ENCODE data around the gene RTEL1. TPM values are rescaled to one million over a fixed set of nuclear protein-coding genes. Genes with fewer than 3 reads are reported as not detected.

The RTEL1 gene
- total RNA-seq, 1 donor from 2014 or later: 31.7 TPM

DNA sequence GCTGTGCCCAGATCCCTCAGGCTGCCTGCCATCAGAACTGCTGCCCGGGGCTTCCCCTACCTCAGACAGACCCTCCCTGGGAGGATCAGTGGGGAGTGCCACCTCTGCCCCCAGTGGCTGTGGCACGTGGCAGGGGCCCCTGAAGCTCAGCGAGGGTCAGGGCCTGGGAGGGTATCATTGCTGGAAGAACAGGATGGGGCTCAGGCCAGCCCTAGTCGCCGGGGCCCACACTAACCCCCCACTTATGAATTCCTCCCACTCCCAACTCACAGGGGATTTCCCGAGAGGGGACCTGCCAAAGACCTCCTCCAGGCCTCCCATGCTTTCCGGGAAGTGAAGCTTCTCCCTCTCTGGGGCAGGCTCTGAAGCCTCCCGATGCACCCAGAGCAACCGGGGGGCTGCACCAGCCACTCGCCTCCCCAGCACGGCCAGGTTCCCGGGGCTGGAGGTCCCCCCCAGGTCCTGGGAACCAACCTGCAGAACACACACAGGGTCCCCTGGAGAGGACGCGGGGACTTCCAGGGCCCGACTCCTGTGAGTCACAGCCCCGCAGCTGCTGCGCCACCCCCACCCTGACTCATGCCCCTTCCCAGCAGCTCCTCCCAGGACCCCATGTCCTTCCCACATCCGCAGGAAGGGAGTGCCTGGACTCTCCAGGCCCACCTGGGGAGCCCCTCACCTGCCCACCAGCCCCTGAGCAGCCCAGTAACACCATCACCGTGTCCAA is 40.8 kb downstream of the RTEL1 start:
- DNase-seq (ENCODE audit: low spot score): peak; percentile 91

DNA sequence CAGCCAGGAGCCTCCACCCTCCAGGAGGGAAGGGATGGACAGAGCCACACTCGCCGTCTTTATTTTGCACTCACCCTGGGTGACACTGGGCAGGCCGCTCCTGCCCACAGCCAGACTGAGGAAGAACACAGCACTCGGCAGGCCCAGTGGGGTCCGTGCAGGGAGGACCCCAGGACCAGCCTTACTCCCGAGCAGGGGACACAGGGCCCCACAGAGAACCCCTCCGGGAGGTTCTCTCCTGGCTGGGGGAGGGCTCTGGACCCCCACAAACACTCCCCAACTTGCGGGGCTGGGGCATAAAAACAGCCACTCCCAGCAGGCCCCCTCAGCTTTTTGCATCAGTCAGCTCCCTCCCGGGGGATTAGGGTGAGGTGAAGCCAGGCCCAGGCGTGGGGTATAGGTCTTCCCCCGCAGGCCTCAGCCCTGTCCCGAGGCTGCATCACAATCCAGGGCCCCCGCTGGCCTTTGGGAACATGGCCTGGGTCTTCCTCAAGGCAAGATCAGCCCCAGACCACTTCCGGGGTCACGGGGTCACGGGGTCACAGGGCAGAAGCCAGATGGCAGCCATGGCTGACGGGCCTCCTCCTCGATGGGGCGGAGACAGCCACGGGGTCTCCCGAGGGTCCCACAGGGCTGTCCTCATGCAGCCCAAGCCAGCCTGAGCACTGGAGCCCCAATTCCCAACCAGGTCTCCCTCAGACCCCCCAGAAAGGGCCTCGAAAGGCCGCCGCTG is 41.5 kb downstream of the RTEL1 start:
- peak; percentile 89 for DNase-seq (ENCODE audit: low spot score)

DNA sequence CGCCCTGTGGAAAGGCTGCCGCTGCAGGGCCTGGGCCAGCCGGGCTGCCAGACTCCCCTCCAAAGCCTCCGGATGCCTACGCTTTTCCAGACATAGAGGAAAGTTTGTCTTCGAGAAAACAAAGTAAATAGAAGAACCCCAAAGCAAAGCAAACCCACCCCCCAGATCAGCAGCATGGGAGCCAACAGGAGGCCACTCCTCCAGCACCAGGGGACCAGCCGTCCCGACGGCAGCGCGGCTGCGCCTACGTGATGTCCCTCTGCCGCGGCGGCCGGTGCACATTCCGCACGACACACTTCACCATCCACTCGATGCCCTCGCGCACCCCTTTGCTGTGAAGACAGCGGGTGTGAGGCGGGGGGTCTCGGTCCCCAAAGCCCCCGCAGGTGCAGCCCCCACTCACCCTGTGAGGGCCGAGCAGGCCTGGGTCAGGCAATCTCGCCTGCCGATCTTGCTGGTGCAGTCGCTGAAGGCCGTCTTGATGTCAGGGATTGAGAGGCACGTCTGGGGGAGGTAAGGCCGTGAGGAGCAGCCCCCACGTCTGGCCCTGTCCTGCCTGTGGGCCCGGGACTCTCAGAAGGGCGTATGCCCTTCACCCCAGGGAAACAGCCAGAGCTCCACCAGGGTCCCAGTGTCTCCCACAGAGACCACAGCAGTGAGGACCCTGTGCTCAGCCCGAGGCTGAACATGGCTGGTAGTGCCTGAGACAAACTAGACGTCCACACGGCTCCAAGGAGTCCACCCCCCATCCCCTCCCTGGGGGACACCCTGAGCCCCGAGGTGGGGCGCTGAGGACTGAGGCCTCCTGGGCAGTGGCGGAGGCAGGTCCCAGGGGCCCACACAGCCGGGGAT is 42.3 kb downstream of the RTEL1 start:
- DNase-seq (ENCODE audit: low spot score): no peak

DNA sequence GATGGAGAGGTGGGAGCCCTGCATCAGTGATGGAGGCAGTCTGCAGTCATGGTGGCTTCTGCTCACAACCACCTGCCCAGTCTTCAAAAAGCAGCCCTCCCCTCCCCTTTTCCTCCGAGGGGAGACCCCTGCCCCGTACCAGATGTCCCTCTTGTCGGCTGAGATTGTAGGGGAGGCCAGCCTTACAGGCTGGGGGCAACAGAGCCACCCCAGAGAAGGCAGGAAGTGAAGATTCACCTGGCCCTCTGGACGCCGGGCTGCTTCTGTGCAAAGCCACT is 42.9 kb downstream of the RTEL1 start:
- no peak for DNase-seq (ENCODE audit: low spot score)

DNA sequence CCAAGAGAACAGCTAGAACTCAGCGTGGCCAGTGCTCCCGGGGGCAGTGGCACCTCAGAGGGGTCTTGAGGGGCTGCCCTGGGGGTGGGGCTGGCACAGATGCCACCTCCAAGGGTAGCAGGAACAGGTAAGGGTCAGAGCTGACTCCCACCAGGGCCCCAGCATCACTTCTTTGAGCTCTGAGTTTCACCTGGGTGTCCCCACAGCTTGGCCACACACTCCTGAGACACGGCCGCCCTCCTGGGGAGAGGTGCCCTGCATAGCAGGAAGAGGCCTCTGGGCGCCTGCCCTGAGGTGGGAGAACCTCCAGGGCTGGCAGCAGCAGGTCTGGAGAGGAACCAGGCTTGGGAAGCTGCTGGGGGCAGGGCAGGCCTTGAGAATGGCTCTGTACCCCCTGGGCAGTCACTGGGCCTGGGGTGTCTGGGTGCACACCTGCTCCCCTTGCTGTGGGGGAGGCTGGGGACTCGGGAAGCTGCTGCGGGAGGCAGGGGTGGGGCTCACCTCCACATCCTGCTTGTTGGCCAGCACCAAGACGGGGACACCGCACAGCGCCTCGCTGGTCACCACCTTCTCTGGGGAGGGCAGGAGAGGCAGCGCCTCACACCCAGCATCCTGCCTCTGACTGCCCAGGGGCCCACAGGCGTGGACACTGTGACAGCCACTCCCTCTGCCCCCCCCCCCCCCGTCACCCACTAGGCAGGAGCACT is 43.4 kb downstream of the RTEL1 start:
- no peak for DNase-seq (ENCODE audit: low spot score)

DNA sequence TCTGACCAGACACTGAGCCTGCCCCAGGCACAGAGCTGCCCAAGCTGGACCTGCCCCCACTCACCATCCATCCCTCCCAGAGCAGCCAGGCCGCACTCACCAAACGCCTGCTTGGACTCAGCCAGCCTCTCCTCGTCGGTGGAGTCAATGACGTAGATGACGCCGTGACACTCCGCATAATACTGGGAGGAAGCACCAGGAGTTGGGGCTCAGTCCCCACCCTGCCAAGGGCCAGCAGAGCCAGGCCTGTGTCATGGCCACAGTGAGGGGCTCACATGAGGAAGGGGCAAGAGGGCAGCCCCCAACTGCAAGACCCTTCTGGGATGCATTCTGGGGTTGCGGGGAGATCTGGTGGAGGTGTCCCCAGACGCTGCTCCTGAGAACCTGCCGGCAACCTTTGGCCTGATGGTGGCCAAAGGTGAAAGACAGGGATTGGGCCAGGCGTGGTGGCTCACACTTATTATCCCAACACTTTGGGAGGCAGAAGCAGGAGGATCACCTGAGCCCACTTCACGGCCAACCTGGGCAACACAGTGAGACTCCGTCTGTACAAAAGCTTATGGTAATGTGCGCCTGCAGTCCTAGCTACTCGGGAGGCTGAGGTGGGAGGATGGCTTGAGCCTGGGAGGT is 44.0 kb downstream of the RTEL1 start:
- no peak for DNase-seq (ENCODE audit: low spot score)

DNA sequence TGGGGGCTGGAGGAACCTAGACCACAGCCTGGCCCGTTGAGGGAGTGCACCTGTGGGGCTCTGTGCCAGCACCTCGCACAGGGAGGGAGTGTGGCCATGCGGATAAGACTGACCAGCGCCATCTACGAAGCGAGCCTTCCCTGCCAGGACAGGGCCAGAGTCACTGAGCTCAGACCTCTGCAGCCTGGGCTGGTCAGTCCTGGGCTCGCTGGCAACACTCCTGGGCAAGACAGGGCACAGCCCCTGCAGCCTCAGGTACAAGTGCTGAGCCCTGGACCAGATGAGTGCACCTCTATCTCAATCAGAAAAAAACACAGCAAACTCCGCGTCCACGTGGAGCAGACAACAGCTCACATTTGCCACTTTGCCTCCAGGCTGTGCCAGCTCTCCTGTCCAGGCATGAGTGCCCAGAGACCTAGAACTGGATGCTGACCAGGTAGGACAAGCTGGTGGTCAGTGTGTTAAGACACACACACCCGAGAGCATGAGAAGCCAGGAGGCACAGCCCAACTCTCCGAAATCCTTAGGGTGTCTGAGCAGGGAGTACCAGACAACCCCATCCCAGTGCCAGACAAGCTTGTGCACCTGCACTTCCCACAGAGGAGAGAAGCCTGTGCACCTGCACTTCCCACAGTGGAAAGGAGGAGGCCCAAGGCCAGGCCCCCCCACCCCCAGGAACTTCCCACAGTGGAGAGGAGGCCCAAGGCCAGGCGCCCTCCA is 44.8 kb downstream of the RTEL1 start:
- DNase-seq (ENCODE audit: low spot score): no peak

DNA sequence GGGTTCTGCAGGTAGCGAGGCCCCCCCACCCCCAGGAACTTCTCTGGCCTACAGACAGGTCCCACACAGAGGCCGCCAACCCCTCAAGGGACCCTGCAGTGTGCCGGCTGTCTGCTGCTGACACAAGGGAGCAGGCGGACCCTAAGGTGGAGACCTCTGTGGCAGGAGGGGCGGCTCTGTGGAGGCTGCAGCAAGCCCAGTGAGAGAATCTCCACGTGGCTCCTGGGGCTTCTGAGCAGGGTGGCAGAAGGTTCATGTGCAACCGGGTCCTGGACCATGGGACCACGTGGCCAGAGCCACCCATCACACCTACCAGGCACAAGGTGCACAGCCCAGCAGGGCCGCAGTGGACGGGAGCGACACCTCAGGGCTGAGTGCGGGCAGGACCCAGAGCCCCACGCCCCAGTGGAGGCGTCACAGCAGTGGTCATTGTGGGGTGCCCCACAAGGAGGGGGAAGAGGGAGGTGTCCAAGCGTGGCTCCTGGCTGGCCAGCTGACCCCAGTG is 45.4 kb downstream of the RTEL1 start:
- no peak for DNase-seq (ENCODE audit: low spot score)

DNA sequence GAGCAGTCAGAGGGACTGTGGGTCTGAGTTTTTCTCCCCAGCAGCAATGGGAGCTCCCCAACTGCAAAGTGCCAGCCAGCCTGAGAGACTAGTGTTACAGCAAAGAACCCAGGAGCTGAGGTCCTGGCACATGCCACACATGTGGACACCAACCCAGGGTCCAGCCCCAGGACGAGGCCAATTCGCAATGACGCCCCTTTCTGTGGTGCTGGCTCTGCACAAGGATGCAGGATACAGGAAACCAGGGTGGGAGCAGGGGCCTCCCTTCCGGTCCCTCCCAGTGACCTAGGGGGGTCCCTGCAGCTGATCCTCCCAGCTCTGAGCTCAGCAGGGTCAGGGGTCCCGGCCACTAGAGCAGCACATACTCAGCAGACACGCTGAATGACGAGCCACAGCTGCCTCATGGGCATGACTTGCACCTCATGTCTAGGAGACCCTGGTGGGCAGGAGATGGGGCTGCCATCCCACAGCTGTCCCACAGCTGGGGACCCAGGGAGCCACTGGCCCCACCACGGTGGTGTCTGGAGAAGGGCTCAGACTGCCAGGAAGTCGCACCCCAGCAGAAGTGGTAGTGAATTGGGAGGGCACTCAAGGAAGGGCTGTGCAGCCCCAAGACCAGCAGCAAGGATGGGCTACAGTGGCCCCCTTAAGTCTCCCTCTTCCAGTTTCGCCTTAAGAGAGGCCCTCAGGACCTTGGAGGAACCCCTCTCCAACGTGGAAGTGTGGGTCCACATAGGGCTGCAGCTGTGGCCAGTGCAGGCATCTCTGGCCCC is 46.0 kb downstream of the RTEL1 start:
- no peak for DNase-seq (ENCODE audit: low spot score)

DNA sequence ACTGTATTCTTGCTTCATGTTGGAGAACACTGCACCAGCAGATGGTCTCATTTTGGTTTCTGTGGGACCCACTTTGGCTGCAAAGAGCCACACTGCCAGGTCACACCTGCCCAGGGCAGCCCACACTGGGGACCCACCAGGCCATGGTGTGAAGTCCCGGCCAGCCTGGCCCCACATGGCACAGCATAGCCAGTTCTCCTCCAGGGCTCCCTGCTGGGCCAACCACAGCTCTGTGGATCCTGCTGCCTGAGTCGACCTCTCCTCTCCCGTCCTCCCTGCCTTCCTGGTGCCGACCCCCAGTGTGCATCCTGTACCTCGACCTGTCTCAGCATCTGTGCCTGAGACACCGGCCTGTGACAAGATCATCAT is 46.6 kb downstream of the RTEL1 start:
- peak; percentile 89 for DNase-seq (ENCODE audit: low spot score)

DNA sequence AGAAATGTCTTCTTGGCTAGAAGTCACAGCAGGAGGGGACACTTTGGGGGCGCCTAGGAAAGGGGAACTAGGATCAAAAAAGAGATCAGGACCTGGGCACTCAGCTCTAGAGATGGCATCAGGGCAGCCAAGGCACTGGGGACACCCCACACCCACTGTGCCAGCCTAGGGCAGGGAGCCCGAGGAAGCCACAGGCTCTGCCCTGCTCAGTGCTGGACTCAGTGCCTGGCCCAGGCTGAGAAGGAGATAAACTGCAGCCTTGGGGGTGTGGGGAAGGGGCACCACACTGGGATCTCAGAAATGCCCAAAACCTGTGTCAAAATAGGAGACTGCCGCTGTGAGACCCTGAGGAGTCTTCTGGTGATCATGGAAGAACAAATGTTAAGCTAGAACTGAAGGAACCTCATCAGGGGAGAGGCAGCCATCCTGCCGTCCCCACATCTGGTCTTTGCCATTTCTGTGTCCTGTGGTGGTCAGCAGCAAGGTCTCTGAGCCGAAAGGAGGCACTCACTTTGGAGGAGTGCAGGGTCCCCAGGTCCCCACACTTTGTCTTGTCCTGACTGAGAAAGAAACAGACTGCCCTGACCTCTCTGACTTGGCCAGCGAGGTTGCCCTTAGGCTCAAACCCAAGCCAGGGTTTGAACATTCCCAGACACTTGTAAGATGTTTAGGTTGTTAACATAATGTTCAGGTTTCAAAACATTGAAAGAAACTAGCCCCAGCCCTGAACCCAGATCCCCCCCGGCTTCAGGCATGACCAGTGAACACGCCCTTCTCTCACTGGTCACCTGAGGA is 47.3 kb downstream of the RTEL1 start:
- no peak for DNase-seq (ENCODE audit: low spot score)

DNA sequence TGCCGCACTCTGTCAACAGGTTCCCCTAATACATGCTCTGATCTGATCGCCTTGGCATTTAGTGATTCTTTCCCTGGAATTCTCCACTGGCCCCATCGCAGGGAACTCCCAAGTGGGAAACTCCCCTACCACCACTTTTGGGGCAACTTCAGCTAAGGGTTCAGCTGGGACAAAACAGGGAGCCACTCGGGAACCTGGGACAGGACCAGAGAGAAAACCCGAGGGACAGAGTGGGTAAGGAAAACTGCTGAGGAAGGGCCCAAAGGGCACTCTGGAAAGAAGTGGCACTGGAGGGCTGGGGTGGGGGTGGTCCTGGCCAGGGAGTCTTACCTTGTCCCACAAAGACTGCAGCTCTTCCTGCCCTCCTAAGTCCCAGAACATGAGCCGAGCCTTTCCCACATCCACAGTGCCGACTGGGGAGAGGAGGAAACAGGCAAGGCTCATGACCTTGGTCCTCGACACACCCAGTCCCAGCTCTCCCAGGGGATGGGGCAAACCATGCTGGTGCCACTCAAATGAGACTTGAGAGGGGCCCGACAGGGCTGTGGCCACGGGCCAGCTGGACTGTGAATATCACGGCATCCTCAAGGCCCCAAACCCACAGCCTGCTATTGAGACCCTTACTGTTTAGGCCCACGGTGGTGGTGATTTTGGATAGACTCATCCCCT is 48.0 kb downstream of the RTEL1 start:
- no peak for DNase-seq (ENCODE audit: low spot score)

DNA sequence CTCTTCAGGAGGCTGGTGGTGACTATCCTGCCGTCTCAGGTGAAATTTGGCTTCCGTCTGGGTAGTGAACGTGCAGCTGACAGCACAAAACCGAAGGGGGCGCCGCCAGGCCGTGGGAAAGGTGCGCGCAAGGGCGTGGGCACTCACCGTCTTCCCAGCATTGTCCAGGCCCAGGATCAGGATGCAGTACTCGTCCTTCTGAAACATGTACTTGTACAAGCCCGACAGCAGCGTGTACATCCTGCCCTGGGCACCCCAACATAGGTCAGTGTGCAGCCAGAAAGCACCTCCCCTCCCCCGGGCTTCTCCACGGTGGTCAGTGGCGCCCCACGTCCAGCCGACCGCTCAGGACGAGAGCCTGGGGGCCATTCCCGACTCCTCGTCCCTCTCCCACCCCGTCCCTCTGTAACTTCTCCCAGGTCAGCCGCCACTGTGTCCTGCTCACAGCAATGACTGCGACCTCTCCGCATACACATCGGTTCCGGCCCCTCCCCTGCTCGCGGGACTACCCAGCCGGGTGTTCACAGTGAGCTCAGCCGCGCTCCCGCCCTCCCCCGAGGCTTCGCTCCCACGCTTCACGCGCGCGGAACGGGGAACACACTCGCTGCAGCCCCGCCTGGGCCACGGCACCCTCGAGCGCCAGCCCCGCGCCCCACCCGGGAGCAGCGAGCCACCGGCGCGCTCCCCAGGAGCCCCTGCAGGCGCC is 48.9 kb downstream of the RTEL1 start:
- no peak for DNase-seq (ENCODE audit: low spot score)

DNA sequence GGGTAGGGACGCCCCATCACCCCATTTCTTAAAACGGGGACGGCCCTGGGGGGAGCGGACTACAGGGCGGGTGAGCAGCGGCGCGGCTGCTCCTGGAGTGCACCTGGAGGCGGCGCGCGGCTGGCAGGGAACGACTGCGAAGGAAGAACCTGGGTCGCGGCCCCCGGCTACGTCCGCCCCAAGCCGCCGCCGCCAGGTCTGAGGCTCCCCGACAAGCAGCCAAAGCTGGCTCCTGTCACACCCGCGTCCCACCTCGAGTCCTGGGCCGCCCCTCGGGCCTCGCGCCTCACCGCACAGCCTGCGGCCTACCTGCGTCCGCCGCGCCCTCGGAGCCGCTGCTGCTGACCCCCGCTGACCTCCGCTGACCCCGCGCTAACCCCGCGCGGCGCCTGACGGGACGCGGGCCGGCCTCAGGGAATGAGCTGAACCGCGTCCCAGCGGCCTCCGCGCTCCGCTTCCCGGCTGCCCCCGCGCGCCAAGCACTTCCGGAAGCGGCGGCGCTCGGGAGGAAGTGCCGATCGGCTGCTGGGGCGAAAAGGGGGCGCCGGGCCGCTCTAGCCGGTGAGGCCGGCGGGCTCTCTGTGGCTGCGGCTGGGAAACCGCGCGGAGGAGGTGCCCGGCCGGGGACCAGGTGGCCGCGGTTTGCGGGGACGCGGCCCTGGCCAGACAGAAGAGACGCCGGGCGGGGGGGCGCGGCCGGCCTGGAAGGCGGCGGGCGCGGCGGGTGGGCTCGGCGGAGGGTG is 49.6 kb downstream of the RTEL1 start, which contains the start of the genes ARFRP1 and ZGPAT:
ARFRP1 (minus strand) TSS at position 419 of the 743 bp plus-strand sequence. CDS start 885 bp downstream, outside the sequence.
ZGPAT (plus strand) TSS at position 482 of the 743 bp plus-strand sequence. CDS start 542 bp downstream, outside the sequence.
- DNase-seq (ENCODE audit: low spot score): peak; percentile 98

DNA sequence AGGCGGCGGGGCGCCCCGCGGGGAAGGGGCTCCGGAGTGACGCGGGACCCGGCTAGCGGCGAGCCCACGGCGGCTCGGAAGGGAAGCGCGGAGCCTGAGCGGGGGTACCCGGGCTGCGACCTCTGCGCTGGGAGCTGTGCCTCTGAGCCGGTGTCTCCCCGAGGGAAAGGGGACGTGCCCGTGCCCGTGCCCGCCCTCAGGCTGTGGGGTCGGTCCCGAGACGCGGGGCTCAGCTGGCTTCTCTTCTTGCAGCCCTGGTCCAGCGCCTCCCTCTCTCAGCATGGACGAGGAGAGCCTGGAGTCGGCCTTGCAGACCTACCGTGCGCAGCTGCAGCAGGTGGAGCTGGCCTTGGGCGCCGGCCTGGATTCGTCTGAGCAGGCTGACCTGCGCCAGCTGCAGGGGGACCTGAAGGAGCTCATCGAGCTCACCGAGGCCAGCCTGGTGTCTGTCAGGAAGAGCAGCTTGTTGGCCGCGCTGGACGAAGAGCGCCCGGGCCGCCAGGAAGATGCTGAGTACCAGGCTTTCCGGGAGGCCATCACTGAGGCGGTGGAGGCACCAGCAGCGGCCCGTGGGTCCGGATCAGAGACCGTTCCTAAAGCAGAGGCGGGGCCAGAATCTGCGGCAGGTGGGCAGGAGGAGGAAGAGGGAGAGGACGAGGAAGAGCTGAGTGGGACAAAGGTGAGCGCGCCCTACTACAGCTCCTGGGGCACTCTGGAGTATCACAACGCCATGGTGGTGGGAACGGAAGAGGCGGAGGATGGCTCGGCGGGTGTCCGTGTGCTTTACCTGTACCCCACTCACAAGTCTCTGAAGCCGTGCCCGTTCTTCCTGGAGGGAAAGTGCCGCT is 50.4 kb downstream of the RTEL1 start:
- no peak for DNase-seq (ENCODE audit: low spot score)

All from mesenteric fat pad (tissue), 1 donor.